NB4 (cell line): ENCODE results near the gene NSFL1C.

Experiments
- CTCF ChIP-seq: IDR thresholded peaks from one replicate; pipeline ENCODE4 v1.5.1; 2012; ENCODE audit warnings: low read depth, low read length
- POLR2A ChIP-seq: IDR thresholded peaks from 2 replicates; pipeline ENCODE4 v1.6.1; 2011; ENCODE audit warnings: mild to moderate bottlenecking; ENCODE audit not compliant: insufficient read length; ENCODE audit errors: extremely low read depth

- TF ChIP-seq CTCF: no peak
- TF ChIP-seq POLR2A: no peak
These were observed 1.0 kb downstream of the NSFL1C start for GRCh38 chr20:1465470-1466210.
